Prostate gland (tissue), 2 donors: ENCODE data around the gene SSR4.

Experiments used
- POLR2A ChIP-seq: fragments of 450-650 bp; IDR thresholded peaks from one replicate; pipeline ENCODE4 v1.6.1; 2016; ENCODE audit warnings: antibody characterized with exemption, mild to moderate bottlenecking
- TF ChIP-seq, protein P1 (sequence below), 4 experiments: fragments of 200-600 bp in 2 of 4; fragments of 450-650 bp in 2 of 4; sonication (generic) in 2 of 4; IDR thresholded peaks; 1 replicate in 3 of 4; 2 replicates in 1 of 4; pipeline ENCODE4 v1.5.1; 2016 to 2019; ENCODE audit warnings: antibody characterized with exemption in 4 of 4, mild to moderate bottlenecking in 2 of 4, moderate library complexity in 2 of 4

GRCh38 chrX:153763298-153763932, 31.1 kb upstream of the SSR4 start:
- no peak for TF ChIP-seq POLR2A
- TF ChIP-seq, protein P1, sequence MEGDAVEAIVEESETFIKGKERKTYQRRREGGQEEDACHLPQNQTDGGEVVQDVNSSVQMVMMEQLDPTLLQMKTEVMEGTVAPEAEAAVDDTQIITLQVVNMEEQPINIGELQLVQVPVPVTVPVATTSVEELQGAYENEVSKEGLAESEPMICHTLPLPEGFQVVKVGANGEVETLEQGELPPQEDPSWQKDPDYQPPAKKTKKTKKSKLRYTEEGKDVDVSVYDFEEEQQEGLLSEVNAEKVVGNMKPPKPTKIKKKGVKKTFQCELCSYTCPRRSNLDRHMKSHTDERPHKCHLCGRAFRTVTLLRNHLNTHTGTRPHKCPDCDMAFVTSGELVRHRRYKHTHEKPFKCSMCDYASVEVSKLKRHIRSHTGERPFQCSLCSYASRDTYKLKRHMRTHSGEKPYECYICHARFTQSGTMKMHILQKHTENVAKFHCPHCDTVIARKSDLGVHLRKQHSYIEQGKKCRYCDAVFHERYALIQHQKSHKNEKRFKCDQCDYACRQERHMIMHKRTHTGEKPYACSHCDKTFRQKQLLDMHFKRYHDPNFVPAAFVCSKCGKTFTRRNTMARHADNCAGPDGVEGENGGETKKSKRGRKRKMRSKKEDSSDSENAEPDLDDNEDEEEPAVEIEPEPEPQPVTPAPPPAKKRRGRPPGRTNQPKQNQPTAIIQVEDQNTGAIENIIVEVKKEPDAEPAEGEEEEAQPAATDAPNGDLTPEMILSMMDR (IDR thresholded peaks at IDR 0.05) = no peak
